ENCODE measurements around the gene PAN2. TPM values are rescaled to one million over a fixed set of nuclear protein-coding genes. Genes with fewer than 3 reads are reported as not detected.

PAN2 gene
- total RNA-seq, 4 donors from 2014 or later: 45.2 to 206 (median 58.0) TPM

- 88 to 96% methylated on average over 3 to 7 of the region's 7 CpGs for WGBS, 2 donors (ENCODE audit: low coverage in 1 of 2)
- Histone ChIP-seq H3K9me3 (no peaks in the 10 kb centered on the region), H3K4me1 (peaks cover 0 to 5% (median 0%) of the 10 kb centered on the region in 4 donors), H3K27ac (no peak overlapping the region), H3K27me3 (no peaks in the 10 kb centered on the region), H3K4me3 (no peak overlapping the region), H3K36me3 (peaks cover 0 to 23% (median 2%) of the 10 kb centered on the region in 4 donors)
- no peak for DNase-seq
- TF ChIP-seq POLR2AphosphoS5 (IDR thresholded peaks at IDR 0.05): no peak
- no peak for TF ChIP-seq POLR2A (IDR thresholded peaks at IDR 0.05)
- TF ChIP-seq CTCF (IDR thresholded peaks at IDR 0.05): no peak
- no peak for TF ChIP-seq EP300 (IDR thresholded peaks at IDR 0.05; ENCODE audit: low read depth)
- in situ Hi-C loops (cut with MboI; ENCODE audit: low pct_ligation_motif_present in 1 of 4, low pct_unique_long_range_greater_than_20kb in 1 of 4, low sequenced_read_pairs in 3 of 4) (no loop called here), intact Hi-C loops (cut with DNase I; ENCODE audit: low total_unique reads) (no loop called here)
Measured at GRCh38 chr12:56307221-56307965, 26.4 kb downstream of the PAN2 start.

- Histone ChIP-seq H3K4me1 (peaks cover 5 to 23% (median 7%) of the 10 kb centered on the region in 4 donors), H3K36me3 (peaks cover 0 to 22% (median 2%) of the 10 kb centered on the region in 4 donors), H3K9me3 (no peaks in the 10 kb centered on the region), H3K27me3 (no peaks in the 10 kb centered on the region), H3K4me3 (no peak overlapping the region), H3K27ac (no peak overlapping the region)
- 90 to 95% methylated on average over 4 to 8 of the region's 8 CpGs for WGBS, 2 donors (ENCODE audit: low coverage in 1 of 2)
- DNase-seq: no peak
- TF ChIP-seq EP300 (IDR thresholded peaks at IDR 0.05; ENCODE audit: low read depth) (no peak), CTCF (IDR thresholded peaks at IDR 0.05) (no peak), POLR2A (IDR thresholded peaks at IDR 0.05) (no peak), POLR2AphosphoS5 (IDR thresholded peaks at IDR 0.05) (no peak)
- intact Hi-C loops (cut with DNase I; ENCODE audit: low total_unique reads) (no loop called here), in situ Hi-C loops (cut with MboI; ENCODE audit: low pct_ligation_motif_present in 1 of 4, low pct_unique_long_range_greater_than_20kb in 1 of 4, low sequenced_read_pairs in 3 of 4) (no loop called here)
Measured at GRCh38 chr12:56304872-56305590, 28.8 kb downstream of the PAN2 start.

- H3K36me3 ChIP-seq: peaks cover 0 to 22% (median 2%) of the 10 kb centered on the region in 4 donors
- H3K27me3 ChIP-seq: no peaks in the 10 kb centered on the region
- DNase-seq: no peak
- H3K4me3 ChIP-seq: no peak overlapping the region
- peaks cover 5 to 25% (median 9%) of the 10 kb centered on the region in 4 donors for H3K4me1 ChIP-seq
- intact Hi-C loops (cut with DNase I; ENCODE audit: low total_unique reads): no loop called here
- TF ChIP-seq CTCF (IDR thresholded peaks at IDR 0.05): no peak
- no peak for TF ChIP-seq EP300 (IDR thresholded peaks at IDR 0.05; ENCODE audit: low read depth)
- no peak for TF ChIP-seq POLR2A (IDR thresholded peaks at IDR 0.05)
- whole genome bisulfite sequencing, 2 donors (ENCODE audit: low coverage in 1 of 2): 85% methylated on average over 3 of the region's 3 CpGs; no CpG with 5 or more reads in 1 of the 2 donors
- no peaks in the 10 kb centered on the region for H3K9me3 ChIP-seq
- in situ Hi-C loops (cut with MboI; ENCODE audit: low pct_ligation_motif_present in 1 of 4, low pct_unique_long_range_greater_than_20kb in 1 of 4, low sequenced_read_pairs in 3 of 4): no loop called here
- H3K27ac ChIP-seq: no peak overlapping the region
Measured at GRCh38 chr12:56304276-56304675, 29.5 kb downstream of the PAN2 start.

- intact Hi-C loops (cut with DNase I; ENCODE audit: low total_unique reads) (no loop called here), in situ Hi-C loops (cut with MboI; ENCODE audit: low pct_ligation_motif_present in 1 of 4, low pct_unique_long_range_greater_than_20kb in 1 of 4, low sequenced_read_pairs in 3 of 4) (no loop called here)
- Histone ChIP-seq H3K4me3 (peak overlapping the region; percentile 29 to 94 (median 81)), H3K4me1 (peaks cover 21 to 59% (median 32%) of the 10 kb centered on the region in 4 donors), H3K36me3 (peaks cover 0 to 10% (median 0%) of the 10 kb centered on the region in 4 donors), H3K27ac (peak overlapping the region; percentile 95 to 98 (median 97)), H3K27me3 (no peaks in the 10 kb centered on the region), H3K9me3 (no peaks in the 10 kb centered on the region)
- 49 to 100% methylated on average over 3 to 21 of the region's 21 CpGs for WGBS, 2 donors (ENCODE audit: low coverage in 1 of 2)
- DNase-seq: no peak
- TF ChIP-seq CTCF (IDR thresholded peaks at IDR 0.05) (no peak), EP300 (IDR thresholded peaks at IDR 0.05; ENCODE audit: low read depth) (no peak), POLR2A (IDR thresholded peaks at IDR 0.05) (no peak), POLR2AphosphoS5 (IDR thresholded peaks at IDR 0.05) (no peak)
Measured at GRCh38 chr12:56300644-56301464, 32.9 kb downstream of the PAN2 start.
